Natural killer cell treated with Interleukin-12 subunit alpha and Interleukin-12 subunit beta and Interleukin-15 and Interleukin-18, amount 100 ng/mL, for 72 hours (primary cell): ENCODE data around the gene MMP24. TPM values are rescaled to one million over a fixed set of nuclear protein-coding genes. Genes with fewer than 3 reads are reported as not detected.
A peak's percentile ranks its signal among the peaks of the same experiment; 100 is the strongest.

Source experiments
- ATAC-seq, 2 donors: fragments of 150-1000 bp; cut with Tn5 transposase in 1 of 2; sonication (Bioruptor Pico), chemical (Tn5 transposase) in 1 of 2; 2 replicates each; pipeline ENCODE4 v1.10.0; 2021
- DNase-seq: peaks from one replicate; pipeline ENCODE4 v3.0.0; 2022; ENCODE audit warnings: low spot score
- H3K27ac Mint-ChIP-seq, 2 donors: 1 replicate in 1 of 2; 2 replicates in 1 of 2; pipeline ENCODE4 v1.8.0; 2022; ENCODE audit warnings: mixed read lengths in 2 of 2, mild to moderate bottlenecking in 1 of 2, moderate library complexity in 1 of 2
- H3K27me3 Mint-ChIP-seq, 2 donors: 1 replicate in 1 of 2; 2 replicates in 1 of 2; pipeline ENCODE4 v1.8.0; 2022; ENCODE audit warnings: mixed read lengths in 2 of 2
- H3K36me3 Mint-ChIP-seq: one replicate; pipeline ENCODE4 v1.8.0; 2022; ENCODE audit warnings: mixed read lengths
- H3K4me1 Mint-ChIP-seq, 2 donors: 1 replicate in 1 of 2; 2 replicates in 1 of 2; pipeline ENCODE4 v1.8.0; 2022; ENCODE audit warnings: low read depth in 2 of 2, mixed read lengths in 2 of 2, mild to moderate bottlenecking in 1 of 2
- H3K4me3 Mint-ChIP-seq: one replicate; pipeline ENCODE4 v1.8.0; 2022; ENCODE audit warnings: mixed read lengths
- H3K9me3 Mint-ChIP-seq: 2 replicates; pipeline ENCODE4 v1.8.0; 2022; ENCODE audit warnings: mixed read lengths
- total RNA-seq, 2 donors: library from RNA; stranded (reverse); gene quantifications; one replicate each; pipeline ENCODE4 v1.2.3, GENCODE V29; 2022

MMP24 gene
- total RNA-seq, 2 donors from 2014 or later, result not detected

DNA sequence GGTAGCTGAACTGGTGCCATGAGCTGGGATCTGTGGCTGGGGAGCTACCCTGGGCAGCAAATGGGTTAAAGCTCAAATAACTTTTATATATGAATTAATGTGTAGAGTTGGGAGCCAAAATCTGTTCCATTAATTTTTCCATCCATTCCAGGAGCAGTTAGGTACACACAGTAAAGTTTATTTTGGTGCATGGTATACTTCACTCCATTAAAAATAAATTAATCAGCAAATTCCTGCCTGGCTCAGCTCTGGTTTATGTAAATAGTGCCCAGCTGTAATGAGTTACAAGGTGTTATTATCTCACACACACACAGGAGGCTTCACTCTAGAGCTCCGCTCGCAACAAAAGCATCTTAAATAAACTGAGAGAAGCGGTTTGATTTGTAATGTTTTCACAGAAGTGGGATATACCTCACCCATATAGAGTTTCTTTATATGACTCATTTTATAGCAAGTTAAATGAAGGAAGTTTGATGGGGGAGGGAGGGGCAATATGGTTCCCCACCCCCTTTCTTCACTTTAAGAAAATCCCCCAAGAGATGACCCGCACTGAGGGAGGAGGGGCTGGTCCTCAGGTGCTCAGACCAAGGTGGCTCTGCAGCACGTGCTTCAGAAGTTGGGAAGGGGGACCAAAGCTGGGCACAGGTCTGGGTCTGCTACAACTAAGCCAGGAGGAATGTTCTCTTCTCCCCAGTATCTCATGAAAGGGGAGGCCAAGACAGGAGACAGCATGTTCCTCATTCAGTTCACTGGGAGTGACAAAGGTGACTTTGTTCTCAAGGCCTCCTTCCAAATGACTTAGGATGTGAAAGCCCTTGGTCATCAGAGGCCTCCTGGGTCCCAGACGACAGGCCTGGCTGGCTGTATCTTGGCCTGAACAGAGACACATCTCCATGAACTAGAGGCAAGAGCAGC, 76.2 kb downstream of the MMP24 start:
- Mint-ChIP-seq H3K36me3 (no peaks in the 10 kb centered on the region), H3K27me3 (no peaks in the 10 kb centered on the region), H3K9me3 (no peaks in the 10 kb centered on the region), H3K4me1 (peaks cover 29 to 35% of the 10 kb centered on the region in 2 donors), H3K27ac (no peak overlapping the region), H3K4me3 (no peak overlapping the region)
- DNase-seq (peak; percentile 55), ATAC-seq (no peak)

DNA sequence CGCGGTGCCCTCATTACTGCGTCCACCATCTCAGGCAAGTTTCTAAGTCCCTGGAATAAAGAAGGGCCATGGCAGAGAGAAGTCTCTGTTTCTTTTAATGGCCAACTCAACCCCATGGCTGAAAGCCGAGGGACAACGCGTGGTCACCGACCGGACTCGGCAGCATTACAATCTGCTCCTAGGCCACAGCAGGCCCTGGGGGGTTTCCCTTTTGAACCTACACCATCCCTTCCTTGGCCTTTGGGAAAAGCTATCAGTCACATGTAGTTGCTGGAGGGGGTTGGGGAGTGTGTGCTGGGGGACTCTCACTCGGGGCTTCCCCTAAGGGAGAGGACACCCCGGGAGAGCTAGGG, 76.9 kb downstream of the MMP24 start:
- Mint-ChIP-seq H3K4me3 (no peak overlapping the region), H3K27ac (peak overlapping the region in 1 of 2 donors; percentile 87), H3K27me3 (no peaks in the 10 kb centered on the region), H3K4me1 (peaks cover 29 to 35% of the 10 kb centered on the region in 2 donors), H3K9me3 (no peaks in the 10 kb centered on the region), H3K36me3 (no peaks in the 10 kb centered on the region)
- no peak for ATAC-seq
- peak; percentile 26 for DNase-seq

DNA sequence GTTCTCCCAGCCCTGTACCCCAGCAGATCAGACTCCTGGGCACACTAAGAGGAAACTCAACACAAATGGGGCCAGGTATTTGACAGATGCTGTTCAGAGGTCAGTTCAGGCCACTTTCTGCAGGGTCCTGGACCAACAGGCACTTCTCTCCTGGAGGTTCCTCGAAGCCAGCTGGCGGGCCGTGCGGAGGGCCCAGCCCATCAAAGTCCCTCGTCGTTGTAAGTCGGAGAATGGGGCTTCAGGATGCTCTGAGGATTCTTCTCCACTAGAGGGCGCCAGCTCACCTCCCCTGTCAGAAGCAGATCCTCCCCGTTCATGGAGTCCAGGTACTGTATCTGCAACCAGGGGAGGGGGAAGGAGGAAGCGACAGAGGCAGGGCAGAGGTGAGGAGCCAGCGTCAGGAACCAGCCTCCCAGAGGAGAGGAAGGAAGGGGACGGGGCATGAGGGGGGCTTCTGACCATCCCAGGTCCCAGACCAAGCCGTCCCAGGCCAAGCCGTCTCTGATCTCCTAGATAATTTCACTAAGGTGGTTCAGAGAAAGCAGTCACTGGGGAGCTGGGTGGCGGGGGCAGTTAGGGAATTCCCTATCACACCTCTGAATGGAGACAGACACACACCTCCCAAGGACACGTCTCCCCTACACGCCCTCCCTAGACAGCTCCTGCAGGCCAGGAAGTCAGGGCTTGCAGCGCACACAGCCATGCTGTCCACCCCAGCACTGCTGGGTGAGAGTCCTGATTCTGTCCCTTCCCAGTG, 77.4 kb downstream of the MMP24 start:
- Mint-ChIP-seq H3K4me3 (no peak overlapping the region), H3K27ac (peak overlapping the region; percentile 87 to 94), H3K27me3 (no peaks in the 10 kb centered on the region), H3K9me3 (no peaks in the 10 kb centered on the region), H3K4me1 (peaks cover 26 to 35% of the 10 kb centered on the region in 2 donors), H3K36me3 (no peaks in the 10 kb centered on the region)
- ATAC-seq (peak; percentile 57 to 69), DNase-seq (peak; percentile 82)

DNA sequence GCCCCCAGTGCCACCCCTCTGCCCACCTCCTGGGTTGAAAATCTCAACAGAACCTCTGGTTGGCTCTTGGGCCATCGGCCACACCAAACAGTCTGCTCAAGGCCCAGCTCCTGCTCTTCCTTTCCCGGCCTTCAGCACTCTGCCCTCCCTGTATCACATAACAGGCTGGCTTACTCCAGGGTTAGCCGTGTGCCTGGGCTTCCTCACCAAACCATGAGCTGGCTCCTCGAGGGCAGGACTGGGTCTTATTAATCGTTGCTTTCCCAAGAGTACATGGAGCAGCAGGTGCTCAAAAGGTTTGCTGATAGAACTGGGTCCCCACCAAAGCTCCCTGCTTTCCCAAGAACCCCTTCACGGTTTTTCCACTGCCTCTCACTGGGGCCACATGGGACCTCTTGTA, 78.5 kb downstream of the MMP24 start:
- H3K9me3 Mint-ChIP-seq, result no peaks in the 10 kb centered on the region
- H3K4me1 Mint-ChIP-seq, result peaks cover 26 to 35% of the 10 kb centered on the region in 2 donors
- H3K27ac Mint-ChIP-seq, result peak overlapping the region; percentile 87 to 94
- H3K4me3 Mint-ChIP-seq, result peak overlapping the region; percentile 59
- H3K27me3 Mint-ChIP-seq, result no peaks in the 10 kb centered on the region
- no peaks in the 10 kb centered on the region for H3K36me3 Mint-ChIP-seq
- ATAC-seq (no peak), DNase-seq (peak; percentile 48)

DNA sequence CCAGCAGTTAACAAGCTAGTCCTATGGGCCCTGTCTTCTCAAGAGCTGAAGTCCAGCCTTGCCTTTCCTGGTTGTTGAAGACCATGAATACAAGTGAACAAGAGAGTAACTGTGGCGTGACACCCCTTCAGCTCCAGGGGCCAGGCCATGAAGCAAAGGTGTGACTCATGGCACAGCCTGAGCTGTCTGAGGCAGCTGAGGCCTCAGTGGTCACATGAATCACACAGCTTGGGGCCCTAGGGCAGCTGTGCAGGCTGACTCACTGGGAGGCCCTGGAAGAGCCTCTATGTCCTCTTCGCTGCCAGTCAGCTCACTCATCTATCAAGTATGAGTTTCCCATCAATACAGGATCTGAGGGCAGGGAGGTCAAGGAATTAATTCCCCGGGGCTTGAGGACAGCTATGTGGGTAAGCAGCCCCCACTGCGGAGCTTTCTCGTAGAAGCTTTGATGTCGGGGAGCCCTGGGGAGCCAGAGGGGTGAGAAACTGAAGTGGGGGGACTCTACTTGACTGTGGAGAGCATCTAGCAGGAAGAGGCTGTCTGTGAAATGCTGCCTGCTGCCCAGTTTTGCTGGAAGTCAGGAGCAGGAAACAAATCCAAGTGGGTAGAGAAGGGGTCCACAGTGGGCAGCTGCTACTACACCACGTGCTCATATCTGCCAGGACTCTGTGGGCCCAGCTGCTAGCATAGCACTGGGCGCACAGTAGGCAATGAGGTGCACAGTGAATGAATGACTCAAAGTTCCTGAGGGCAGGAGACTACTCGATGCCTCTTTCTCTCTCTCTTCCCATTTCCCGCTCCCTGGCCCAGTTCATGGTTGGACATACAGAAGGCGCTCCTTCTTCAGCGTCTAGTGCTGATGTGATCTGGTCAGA, 79.4 kb downstream of the MMP24 start:
- DNase-seq (peak; percentile 83), ATAC-seq (peak; percentile 97 to 99)
- H3K4me1 Mint-ChIP-seq, result peaks cover 26 to 35% of the 10 kb centered on the region in 2 donors
- H3K36me3 Mint-ChIP-seq, result no peaks in the 10 kb centered on the region
- H3K4me3 Mint-ChIP-seq, result peak overlapping the region; percentile 59
- no peaks in the 10 kb centered on the region for H3K27me3 Mint-ChIP-seq
- H3K27ac Mint-ChIP-seq, result peak overlapping the region; percentile 87 to 94
- no peaks in the 10 kb centered on the region for H3K9me3 Mint-ChIP-seq

DNA sequence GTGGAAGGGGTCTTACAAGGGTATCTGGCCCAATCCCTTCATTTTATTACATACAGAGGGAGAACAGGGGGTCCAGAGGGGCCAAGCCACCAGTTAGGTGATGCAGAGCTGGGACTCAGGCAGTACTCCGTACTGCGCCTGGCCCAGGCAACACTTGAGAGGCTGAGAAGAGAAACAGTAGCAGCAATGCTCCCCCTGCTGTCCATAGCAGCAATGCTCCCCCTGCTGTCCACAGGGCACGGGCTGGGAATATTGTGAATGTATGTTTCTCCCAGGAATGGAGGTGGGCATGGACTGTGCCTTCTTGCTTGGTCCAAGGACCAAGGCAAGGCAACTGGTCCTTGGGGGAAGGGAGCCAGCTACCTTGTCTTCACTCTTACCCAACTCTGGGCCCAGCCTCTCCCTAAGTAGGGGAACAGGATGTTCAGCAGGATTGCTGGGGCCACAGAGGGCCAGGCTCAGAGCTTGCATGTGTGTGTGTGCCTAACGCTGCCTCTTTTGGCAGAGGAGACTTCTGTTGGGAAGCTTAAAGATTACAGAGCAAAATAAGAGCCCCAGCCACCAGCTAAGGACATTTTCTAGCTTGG, 80.5 kb downstream of the MMP24 start:
- Mint-ChIP-seq H3K4me3 (peak overlapping the region; percentile 59), H3K27me3 (no peaks in the 10 kb centered on the region), H3K4me1 (peaks cover 26 to 35% of the 10 kb centered on the region in 2 donors), H3K9me3 (no peaks in the 10 kb centered on the region), H3K36me3 (no peaks in the 10 kb centered on the region), H3K27ac (peak overlapping the region; percentile 87 to 94)
- DNase-seq (peak; percentile 64), ATAC-seq (no peak)

DNA sequence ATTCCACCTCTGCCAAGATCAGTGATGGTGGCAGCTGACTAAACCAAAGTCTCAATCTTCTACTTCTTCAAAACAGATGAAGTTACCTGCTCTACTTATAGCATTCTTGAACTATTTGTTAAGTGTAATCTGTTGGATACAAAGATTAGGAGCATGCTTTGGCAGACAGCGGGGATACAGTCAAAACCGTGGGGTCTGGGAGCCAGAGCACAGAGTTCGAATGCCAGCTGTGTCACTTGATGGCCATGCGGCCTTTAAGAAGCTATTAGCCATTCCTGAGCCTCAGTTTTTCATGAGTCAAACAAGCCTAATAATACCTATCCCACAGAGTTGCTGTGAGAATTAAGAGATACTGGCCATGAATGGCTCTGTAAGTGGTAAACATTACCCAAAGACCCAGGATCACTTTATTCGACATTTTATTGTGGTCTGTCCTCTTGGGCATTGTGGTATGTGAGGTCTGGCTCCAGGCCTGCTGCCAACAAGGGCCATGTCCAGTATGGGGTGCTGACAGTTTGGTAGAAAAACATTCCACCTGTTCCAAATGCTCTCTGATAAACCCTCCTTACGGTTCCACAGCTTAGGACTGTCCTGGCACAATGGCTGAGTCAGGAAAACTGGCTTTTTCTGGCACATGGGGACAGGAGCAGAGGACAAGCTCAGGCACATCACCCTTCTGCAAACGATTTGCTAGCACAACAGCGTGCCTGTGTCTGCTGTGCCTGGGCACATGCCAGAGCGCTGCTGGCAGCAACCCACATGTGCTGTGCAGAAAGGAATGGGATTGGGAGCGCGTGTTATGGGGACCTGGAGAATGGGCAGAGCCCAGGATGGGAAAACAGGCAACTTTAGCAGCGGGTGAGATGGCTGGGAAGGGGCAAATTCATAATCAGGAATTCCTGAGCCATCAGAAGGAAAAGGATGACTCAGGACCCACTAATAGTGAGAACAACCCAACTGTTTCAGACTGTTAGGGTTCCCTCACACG, 81.5 kb downstream of the MMP24 start:
- no peak overlapping the region for H3K4me3 Mint-ChIP-seq
- peak; percentile 22 for DNase-seq
- no peak for ATAC-seq
- H3K36me3 Mint-ChIP-seq, result peaks cover 6% of the 10 kb centered on the region
- H3K4me1 Mint-ChIP-seq, result peaks cover 34 to 43% of the 10 kb centered on the region in 2 donors
- H3K9me3 Mint-ChIP-seq, result no peaks in the 10 kb centered on the region
- peak overlapping the region; percentile 32 to 87 for H3K27ac Mint-ChIP-seq
- no peaks in the 10 kb centered on the region for H3K27me3 Mint-ChIP-seq

DNA sequence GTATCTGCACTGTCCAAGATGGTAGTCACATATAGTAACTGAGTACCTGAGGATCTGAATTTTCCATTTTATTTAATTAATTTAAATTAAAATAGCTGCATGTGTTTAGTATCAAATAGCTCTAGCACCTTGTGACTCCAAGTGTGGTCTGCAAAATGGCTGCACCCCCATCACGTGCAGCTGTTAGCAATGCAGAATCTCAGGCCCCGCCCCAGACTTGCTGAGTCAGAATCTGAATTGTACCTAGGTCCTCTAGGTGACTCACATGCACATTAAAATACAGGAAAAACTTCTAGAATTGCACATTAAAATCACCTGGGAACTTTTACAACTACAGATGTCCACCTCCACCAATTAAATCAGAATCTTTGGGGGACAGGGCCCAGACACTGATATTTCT, 84.9 kb downstream of the MMP24 start:
- Mint-ChIP-seq H3K9me3 (no peaks in the 10 kb centered on the region), H3K27ac (no peak overlapping the region), H3K4me3 (no peak overlapping the region), H3K4me1 (peaks cover 34 to 42% of the 10 kb centered on the region in 2 donors), H3K27me3 (no peaks in the 10 kb centered on the region), H3K36me3 (peaks cover 6% of the 10 kb centered on the region)
- ATAC-seq (no peak), DNase-seq (no peak)

DNA sequence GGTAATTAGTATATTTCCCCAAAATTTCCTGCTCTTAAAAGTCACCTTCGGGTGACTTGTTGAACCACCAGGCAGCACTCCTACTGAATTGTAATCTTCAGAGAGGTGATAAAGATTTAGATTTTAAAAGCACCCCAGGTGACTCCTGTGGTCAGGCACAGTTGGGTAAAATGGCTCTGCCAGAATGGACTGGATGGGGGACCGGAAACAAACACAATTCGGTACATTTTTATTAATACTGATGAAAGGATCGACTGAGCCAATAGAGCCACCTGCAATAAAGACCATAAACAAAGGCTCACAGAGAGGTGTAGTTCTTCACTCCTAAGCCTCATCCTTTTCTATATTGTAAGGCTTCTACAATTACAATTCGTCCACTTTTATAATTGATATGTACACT, 85.3 kb downstream of the MMP24 start:
- H3K27me3 Mint-ChIP-seq, result no peaks in the 10 kb centered on the region
- H3K9me3 Mint-ChIP-seq, result no peaks in the 10 kb centered on the region
- H3K4me1 Mint-ChIP-seq, result peaks cover 29 to 38% of the 10 kb centered on the region in 2 donors
- no peak overlapping the region for H3K27ac Mint-ChIP-seq
- H3K36me3 Mint-ChIP-seq, result peaks cover 6% of the 10 kb centered on the region
- no peak overlapping the region for H3K4me3 Mint-ChIP-seq
- no peak for DNase-seq
- no peak for ATAC-seq

DNA sequence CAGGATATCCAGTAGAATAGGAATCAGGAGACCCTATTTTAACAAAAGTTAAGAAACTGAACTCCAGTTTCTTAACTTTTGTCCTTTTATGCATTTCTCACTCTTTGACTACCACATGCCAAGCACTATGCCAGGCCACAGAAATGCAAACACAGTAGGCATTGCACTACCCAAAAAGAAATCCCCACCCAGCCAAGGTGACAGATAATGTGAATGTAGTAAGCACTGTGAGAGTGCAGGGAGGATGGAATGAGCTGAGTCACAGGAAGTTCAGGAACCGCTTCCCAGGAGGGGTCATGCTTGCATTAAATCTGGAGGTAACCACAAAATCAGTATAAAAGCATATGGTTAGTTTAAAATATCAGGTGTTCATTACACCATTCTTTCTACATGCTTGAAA, 85.8 kb downstream of the MMP24 start:
- no peak for DNase-seq
- peak overlapping the region in 1 of 2 donors; percentile 58 for H3K27ac Mint-ChIP-seq
- H3K9me3 Mint-ChIP-seq, result no peaks in the 10 kb centered on the region
- H3K4me1 Mint-ChIP-seq, result peaks cover 29 to 33% of the 10 kb centered on the region in 2 donors
- H3K27me3 Mint-ChIP-seq, result no peaks in the 10 kb centered on the region
- peak overlapping the region; percentile 61 for H3K4me3 Mint-ChIP-seq
- H3K36me3 Mint-ChIP-seq, result peaks cover 6% of the 10 kb centered on the region
- peak in 1 of 2 donors; percentile 55 for ATAC-seq

DNA sequence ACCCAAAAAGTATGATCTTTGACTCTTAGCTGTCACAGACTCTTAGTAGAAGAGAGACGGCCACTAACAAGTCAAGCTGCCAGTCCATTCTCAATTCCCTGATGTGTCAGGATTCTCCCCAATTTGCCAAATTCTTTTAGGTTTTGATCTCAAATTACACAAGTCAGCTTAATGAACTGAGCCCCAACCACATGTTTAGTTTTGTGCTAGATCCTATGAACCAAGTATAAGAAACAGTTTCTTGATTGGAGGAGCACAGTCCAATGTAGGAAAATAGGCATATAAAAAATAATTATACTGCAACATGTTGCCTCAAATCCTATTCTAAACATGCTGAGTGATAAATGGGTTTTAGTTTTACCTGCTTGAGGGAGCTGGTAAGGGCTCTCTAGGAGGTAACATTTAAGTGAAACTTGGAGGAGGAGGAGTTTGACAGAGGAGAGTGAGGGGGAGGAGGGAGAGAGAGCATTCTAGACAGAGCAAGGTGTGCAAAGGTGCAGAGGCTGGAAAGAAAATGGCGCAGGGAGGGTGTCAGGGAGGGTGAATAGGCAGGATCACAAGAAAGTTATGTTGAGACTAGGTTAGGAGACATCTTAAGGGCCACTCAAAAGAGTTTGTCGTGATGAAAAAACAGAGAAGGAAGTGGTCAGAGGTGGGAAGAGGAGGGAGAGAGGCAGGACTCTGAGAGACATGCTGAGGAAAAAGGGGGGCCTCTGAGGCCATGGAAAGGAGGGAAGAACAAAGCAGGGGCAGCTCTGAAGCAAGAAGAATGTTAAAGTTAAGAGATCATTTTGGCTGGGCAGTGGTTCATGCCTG, 88.5 kb downstream of the MMP24 start:
- Mint-ChIP-seq H3K4me1 (peaks cover 34 to 35% of the 10 kb centered on the region in 2 donors), H3K36me3 (peaks cover 6% of the 10 kb centered on the region), H3K4me3 (peak overlapping the region; percentile 61), H3K27me3 (no peaks in the 10 kb centered on the region), H3K9me3 (no peaks in the 10 kb centered on the region), H3K27ac (peak overlapping the region; percentile 63 to 92)
- DNase-seq (no peak), ATAC-seq (peak; percentile 58 to 69)
